ENCODE data around the gene LCE3E.
A peak's percentile ranks its signal among the peaks of the same experiment; 100 is the strongest.
"Not testable (repeated sequence)": the region's sequence is repeated elsewhere in the genome, so short reads cannot be mapped to it uniquely, and the experiment has no call there.

The LCE3E gene, protein sequence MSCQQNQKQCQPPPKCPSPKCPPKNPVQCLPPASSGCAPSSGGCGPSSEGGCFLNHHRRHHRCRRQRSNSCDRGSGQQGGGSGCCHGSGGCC

DNA sequence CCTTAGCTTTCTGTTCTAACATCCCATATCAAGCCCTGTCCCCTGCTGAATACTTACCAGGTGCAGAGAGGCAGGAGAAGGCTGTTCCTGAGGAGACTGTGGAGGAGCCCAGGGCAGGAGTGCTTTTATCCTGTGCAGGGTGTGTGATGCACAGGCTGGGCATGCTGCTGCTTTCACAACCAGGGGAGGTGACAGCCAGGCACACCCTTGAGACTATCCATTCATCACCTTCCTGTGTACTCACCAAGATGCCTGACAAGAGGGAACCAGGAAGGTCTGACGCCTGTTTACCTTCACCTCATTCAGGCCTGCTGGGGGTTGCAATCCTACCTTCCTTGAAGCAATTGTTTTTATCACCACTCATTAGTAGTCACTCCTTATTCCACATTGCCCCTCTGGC is at the start of gene LCE3E:
Gene LCE3E (minus strand): TSS at position 100 of the 400 bp plus-strand sequence. CDS start 572 bp downstream, outside the sequence.
- DNase-seq = no peak

DNA sequence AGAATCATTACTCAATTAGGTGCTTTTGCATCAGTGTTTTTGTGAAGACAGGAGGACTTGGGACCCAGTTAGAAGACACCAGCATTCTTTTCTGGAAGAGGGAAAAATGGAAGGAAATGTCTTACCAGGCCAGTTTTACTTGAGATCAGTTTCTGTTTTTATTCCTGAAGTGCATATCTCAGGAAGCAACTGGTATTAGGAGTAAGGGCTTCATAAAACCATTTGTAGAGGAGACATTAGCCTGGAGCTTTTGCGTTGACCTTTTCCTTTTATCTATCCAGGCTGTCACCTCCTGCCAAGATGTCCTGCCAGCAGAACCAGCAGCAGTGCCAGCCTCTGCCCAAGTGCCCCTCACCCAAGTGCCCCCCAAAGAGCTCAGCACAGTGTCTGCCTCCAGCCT is 46.9 kb upstream of the LCE3E start, which contains the start of gene LCE3B:
Gene LCE3B (plus strand): TSS at position 301 of the 400 bp plus-strand sequence. CDS start 0 bp downstream, at position 301.
- DNase-seq = no peak

DNA sequence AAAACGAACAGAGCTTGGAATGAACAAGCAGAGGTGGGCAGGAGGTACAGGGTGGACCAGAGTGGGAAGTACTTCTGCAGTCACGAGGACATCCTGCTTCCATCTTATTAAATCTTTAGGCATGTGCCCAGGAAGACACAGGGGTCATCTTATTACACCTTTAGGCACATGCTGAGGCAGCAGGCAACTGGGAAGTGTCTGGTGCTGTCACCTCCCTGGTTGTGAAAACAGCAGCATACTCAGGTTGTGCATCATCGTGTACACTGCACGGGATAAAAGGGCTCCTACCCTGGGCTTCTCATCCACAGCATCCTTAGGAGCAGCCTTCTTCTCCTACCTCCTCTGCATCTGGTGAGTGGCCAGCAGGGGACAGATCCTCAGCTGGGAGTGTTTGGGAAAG is 33.4 kb upstream of the LCE3E start, which contains the start of gene LCE3C:
Gene LCE3C (plus strand): TSS at position 301 of the 400 bp plus-strand sequence. CDS start 498 bp downstream, outside the sequence.
- no peak for DNase-seq

DNA sequence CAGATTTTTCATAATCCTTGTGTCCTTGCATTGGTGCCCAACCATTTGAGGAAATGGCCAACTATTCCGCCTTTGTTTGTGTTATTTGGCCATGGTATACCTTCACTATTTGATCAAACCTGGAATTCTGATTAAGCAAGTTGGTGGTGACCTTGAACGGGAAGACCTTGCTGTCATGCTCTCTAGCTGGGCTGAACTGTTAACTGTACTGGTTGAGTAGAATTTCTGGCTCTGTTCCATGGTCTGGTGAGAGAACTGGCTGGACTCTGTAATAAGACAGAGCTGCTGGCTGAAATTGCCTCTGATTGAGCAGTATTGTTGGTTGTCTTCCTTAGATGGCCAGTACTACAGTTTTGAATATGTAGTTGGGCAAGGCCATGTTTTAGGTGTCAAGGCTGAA is 30.4 kb upstream of the LCE3E start:
- no peak for DNase-seq

DNA sequence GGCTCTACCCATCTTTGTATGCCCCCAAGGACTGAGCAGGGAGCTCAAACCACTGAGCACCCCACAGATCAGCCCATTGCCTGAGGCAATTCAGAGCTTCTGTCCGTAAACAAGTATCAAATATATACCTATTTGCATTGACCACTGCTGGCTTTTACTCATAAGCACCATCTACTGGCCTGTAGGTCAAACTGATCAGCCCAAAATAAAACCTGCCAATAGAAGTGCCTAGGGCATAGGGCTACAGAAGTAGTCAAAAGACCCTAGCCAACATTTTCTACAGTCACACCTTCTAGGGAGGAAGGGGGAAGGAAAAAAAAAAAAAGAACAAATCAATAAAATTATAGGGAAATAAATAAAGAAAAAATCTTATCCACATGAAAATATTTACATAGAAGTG is 19.0 kb upstream of the LCE3E start:
- no peak for DNase-seq

DNA sequence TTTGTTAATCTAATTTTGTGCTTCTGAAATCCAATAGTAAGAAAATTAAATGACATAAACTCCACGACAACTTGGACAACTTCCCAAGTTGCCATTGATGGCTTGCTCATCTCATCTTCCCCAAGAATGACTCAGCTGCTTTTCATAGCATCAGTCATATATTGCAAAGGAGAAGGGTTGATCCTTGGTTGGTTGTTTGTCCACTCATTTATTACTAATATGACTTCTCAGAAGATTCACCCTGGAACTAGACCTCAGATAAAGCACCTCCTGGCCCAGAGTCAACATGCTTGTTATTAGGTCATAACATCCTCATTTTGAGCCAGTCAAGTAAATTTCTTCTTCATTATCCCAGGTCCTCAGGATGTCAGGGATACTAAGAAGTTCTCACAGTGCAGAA is 16.1 kb upstream of the LCE3E start:
- DNase-seq = no peak

DNA sequence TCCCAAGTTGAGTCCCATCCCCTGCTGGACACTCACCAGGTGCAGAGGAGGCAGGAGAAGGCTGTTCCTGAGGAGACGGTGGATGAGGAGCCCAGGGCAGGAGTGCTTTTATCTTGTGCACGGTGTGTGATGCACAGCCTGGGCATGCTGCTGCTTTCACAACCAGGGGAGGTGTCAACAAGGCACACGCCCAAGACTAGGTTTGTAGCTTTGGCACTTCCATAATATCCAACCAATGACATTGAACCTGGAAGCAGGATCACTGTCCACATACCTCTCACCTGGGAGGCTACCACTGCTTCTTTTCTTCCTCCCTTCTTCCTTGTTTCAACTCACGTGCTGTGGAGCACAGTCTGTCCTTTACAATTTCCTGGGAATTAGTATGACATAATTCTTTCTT is 13.9 kb upstream of the LCE3E start, which contains the start of gene LCE3D:
Gene LCE3D (minus strand): TSS at position 84 of the 400 bp plus-strand sequence. CDS start 580 bp downstream, outside the sequence.
- no peak for DNase-seq

DNA sequence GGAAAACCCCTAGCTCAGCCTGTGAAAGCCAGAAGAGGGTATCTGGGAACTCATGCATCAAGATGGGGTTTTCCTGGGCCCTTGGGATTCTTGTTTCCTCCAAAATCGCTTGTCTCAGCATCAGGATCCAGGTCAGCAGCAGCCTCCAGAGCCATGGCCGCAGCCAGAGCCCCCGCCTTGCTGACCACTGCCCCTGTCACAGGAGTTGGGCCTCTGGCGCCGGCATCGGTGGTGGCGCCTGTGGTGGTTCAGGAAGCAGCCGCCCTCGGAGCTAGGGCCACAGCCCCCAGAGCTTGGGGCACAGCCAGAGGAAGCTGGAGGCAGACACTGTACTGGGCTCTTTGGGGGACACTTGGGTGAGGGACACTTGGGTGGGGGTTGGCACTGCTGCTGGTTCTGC is 12.9 kb upstream of the LCE3E start:
- DNase-seq = not testable (repeated sequence)

DNA sequence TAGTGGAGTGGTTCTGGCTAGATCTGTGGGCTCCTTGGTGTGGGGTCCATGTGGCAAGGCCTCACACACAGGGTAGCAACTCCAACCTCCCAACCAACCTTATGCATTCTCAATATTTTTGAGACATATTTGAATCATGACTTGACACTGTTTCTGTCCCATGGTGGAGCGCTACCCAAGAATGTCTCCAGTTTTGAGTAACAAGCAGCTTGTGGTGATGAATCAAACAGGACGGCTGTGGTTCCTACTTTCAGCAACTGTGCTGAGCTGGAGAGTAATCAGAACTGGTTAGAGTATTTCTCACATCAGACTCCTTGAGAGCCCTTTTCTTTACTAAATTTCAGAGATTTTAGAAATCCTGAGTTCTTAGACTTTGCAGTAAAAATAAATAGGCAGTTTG is 10.6 kb upstream of the LCE3E start:
- no peak for DNase-seq

DNA sequence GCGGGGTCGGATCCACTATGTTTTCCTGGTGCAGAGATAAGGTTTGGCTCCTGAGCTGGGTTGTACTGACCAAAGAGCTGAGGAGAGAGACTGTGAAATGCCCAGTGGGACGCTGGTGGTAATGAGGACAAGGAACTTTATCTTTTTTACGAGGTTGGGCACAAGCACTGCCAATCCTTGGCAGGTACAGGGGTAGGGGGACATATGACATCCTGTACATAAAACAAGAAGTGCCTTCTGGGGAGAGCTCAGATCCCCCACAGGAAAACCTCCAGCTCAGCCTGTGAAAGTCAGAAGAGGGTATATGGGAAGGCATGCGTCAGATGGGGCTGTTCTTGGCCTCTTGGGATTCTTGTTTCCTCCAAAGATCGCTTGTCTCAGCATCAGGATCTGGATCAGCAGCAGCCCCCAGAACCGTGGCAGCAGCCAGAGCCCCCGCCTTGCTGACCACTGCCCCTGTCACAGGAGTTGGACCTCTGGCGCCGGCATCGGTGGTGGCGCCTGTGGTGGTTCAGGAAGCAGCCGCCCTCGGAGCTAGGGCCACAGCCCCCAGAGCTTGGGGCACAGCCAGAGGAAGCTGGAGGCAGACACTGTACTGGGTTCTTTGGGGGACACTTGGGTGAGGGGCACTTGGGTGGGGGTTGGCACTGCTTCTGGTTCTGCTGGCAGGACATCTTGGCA is 905 bp downstream of the LCE3E start:
- DNase-seq = no peak

DNA sequence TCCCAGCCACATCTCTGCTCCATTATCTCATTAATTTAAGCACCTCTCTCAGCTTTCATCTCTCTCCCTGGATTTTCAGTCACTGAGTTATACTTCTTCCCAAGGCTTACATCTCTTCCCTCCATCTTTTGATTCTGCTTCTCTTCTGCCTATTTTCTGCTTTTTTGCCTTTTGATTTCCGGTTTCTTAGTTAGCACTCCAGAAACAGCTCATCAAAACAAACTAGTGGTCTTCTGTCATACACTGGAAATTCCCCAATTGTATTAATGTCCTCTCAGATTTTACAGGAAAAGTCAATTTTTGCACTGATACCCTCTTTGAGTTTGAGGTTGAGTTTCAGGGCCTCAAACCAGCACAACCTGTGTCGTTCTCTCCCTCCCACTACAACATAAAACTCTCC is 1.5 kb downstream of the LCE3E start:
- DNase-seq = no peak

DNA sequence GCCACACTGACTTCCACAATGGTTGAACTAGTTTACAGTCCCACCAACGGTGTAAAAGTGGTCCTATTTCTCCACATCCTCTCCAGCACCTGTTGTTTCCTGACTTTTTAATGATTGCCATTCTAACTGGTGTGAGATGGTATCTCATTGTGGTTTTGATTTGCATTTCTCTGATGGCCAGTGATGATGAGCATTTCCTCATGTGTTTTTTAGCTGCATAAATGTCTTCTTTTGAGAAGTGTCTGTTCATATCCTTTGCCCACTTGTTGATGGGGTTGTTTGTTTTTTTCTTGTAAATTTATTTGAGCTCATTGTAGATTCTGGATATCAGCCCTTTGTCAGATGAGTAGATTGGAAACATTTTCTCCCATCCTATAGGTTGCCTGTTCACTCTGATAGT is 18.2 kb downstream of the LCE3E start:
- DNase-seq = not testable (repeated sequence)

DNA sequence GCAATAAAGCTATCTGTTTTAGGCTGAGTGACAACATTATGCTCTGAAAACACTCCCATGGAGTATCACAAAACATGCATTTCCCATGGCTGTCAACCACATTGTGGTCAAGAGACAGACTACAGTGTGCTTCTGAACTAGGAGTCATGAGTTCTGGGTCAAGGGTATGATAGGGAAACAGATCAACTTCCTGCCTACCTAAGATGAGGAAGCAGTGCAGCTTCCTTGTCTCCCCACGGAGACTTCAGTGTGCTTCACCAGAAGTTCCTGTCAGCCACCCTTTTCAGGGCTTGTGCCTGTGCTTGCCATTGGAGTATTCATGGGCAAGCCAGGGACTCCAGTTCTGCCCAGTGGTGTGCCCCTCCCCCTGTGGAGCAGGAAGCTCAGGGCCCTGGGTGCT is 19.9 kb downstream of the LCE3E start:
- DNase-seq = no peak

DNA sequence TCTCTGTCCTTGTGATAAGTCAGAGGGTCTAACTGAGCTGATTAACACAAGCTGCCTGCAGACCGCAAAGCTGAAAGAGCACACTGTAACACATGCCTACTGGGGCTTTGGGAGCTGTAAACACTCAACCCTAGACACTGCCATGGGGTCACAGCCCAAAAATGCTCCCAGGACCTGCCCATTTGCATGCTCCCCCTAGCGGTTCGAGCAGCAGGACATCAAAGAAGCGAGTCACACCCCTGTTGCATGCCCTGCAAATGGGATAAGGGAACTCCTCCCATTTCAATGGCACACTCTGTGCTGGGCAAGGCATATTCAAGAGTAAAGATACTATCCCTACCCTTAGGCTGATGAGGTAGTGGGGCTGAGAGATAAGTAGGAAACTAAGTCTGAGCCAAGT is 22.8 kb downstream of the LCE3E start:
- no peak for DNase-seq

DNA sequence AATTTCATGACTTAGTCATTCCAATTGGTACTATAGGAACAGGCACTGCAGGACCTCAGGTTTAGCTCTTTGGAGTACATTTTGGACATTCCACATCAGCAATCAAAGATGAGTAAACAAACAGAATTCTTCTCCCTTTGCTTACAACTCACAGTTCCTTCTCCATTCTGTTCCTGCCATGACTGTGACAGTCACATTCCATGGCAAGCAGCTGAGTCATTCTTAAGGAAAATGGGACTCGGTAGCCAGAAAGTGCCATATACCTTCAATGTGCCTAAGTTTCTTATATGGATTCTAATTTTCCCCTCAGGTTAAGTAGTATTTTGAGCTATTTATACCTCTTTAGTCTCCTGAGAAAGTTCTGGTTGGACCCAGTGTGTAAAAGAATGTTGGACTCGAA is 26.7 kb downstream of the LCE3E start:
- DNase-seq = no peak

DNA sequence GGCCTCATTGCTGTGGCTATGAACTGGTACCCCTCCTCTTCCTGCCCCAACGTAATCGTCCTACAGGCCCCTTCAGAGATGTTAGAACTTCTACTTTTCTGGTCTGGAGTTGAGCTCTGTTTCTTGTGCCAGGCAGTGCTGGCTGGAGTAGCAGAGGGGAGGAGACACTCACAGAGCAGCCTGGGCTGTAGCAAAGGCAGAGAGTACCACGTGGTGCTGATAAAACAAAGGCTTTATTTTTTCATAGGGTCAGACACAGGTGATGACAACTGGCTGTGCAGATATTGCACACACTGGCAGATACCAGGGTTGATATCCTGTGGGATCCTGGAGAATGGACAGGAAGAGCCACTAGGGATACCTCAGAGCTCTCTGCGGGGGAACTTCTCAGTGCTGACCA is 29.1 kb downstream of the LCE3E start:
- no peak for DNase-seq

DNA sequence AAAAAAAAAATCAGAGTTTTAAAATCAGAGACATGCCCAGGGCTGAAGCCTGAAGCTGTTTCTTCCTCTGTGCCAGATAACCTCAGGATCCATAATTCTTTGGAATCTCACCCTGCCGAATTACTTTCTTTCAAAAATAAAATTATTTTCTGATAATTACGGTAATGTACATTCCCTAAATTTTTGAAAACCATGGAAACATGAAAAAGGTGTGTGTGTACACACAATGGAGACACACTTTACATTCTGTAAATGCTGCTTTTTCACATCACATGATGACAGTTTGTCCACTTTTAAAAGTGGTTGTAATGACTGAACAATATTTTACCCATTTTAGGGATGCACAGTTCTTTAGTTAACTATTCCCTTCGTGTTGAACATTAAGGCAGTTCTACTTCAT is 30.8 kb downstream of the LCE3E start:
- DNase-seq = no peak

DNA sequence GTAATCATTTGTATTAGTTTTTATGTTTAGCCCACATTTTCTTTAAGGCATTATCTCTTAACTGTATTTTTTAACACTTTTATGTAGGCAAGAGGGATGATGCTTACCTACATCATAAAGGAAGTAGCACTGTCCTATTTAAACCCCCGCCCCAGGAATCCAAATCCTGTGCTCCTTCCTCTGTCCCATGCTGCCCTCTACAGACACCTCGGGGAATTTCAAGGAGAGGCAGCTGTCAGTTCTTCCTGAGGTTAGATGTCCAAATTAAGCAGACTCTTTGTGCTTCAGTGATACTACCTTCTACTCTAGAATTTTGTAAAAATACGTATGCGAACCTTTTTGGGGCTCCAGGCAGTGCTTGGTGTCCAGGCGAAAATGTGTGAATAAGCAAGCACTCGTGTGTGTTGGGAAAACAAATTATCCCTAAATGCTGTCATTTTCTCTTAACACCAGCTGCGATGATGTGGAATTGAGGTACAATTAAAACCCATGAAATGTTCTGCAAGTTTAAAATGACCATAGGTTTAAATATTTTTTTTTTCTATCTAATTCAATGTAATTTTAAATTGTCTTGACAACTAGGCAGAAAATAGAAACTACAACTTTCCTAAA is 33.1 kb downstream of the LCE3E start:
- peak; percentile 40 for DNase-seq

DNA sequence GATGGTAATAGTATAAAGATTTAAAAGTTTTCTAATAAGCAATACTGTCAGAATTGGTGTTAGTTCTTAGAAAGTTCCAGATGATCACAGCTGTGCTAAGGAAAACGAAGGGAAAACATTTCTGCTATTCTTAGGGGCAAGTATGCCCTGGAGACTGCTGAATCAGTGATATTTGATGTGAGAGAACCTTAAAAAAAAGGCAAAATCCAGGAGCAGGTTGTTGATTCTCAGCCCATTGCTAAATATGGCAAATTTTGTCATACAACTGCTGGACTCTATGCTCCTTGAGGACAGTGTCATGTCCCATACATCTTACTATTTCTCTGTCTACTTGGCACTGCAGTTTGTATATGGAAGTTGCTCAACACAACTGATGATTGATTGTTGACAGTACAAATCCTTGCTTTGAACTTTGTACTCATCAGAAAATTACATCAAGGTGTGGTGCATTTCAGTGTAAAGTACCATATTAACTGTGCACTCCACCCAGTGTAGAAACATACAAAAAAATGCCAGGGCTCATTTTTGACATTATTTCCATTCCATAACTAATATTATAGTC is 41.4 kb downstream of the LCE3E start:
- DNase-seq = no peak

DNA sequence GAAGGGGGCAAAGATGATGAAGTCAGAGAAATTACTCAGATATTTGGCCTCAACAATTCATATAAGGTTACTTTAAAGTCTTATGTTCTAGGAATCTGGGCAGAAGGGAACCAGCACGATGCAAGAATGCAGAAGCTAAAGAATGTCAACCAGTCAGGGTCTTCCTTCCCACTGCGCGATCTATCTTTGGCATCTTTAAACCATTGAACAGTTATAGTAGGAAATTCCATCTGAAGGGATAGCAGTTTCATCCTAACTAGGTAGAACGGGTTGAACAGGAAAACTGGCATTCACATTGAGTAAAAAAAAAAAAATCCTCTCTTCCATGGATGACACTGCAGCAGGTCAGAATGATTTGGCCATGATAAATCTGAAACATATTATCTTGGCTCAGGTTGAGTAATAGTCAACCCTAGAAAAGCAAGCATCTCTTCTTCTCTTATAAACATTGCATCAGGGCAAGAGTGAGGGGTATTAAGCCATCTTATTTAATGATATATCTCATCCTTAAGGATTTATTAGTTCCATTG is 46.0 kb downstream of the LCE3E start:
- DNase-seq = no peak

DNA sequence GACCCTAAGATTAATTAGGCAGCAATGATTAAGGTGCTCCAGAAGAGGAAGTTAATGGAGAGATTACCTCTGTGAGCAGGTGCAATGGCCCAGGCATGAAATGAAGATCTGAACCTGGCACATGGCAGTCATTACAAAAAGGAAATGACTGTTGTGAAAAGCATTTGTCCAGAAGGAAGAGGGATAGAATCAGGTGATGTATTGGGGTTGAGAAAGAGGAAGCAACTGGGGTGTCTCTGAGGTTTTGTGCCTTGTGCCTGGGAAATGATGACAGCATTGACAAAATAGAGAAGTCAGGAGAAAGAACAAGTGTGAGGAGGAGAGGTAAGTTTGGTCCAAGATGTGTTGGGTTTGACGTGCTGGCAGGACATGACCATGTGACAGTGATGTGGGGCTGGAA is 46.7 kb downstream of the LCE3E start:
- no peak for DNase-seq

DNA sequence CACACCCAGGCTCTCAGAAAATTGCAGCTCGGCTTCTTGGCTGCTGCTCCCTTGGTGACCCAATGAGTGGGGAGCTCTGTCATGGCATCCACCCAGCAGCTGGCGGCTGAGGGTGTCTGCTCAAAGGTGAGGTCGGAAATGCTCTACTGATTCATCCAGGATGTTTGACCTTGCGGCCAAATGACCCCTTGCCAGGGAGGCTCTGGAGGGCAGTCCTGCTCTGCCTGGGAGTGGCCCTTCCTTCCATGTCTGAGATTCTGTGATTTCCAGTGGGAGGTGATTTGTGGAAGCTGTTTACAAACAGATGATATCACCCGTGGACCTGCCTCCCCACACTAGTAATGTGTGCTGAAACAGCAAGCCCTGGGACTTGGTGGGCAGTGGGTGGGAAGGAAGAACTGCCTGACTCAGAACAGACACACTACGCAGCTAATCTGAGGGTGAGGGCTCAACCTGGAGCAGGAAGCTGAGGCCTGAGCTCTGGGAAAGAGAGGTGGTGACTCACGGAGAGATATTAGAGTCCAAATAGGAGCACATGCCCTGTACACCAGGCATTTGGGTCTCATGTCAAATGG is 49.3 kb downstream of the LCE3E start:
- no peak for DNase-seq

DNA sequence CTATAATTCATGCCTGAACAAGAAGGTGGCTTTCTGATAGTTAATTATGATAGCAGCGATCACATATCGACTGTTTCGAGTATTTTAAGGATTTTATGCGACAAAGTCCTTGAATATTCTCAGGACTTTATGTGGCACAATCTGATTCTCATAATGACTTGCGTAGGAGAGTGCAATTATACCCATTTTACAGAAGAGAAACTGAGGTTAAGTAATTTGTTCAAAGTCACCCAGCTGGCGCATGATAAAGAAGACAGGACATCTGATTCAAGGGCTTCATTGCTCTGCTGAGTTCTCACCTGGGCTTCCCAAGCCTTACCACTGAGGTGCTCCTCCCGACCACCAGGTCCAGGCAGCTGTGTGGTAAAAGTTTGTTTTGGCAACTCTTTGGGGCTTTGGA is 50.5 kb downstream of the LCE3E start:
- no peak for DNase-seq
